ENCODE results near the gene DNAJA3.
A peak's percentile ranks its signal among the peaks of the same experiment; 100 is the strongest.

The DNAJA3 gene

DNA sequence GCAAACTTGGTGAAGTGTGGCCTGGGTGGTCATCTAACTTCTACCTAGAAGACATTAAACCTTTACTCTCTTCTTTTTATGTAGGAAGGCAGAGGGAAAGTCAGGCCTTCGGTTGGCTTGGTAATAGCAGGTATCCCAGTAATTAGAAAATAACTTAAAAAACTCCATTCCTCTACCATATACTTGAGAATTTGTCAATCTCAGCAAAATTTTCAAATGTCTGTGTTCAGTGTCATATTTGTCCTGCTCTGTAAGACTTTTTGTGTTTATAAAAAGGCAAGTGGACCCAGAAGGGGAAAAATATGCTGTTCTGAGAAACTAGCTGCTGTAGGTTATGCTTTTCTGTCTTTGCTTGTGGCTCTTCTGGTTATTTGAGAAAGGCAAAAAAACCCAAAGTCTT is 56.3 kb downstream of the DNAJA3 start:
- TF ChIP-seq PPARA (CRISPR knock-in tag; IDR thresholded peaks at IDR 0.05; ENCODE audit: borderline replicate concordance) (no peak), ARNTL (CRISPR knock-in tag; IDR thresholded peaks at IDR 0.05; ENCODE audit: borderline replicate concordance, low read depth) (no peak), GLIS3 (CRISPR knock-in tag; IDR thresholded peaks at IDR 0.05) (no peak), ZNF70 (CRISPR knock-in tag; IDR thresholded peaks at IDR 0.05) (no peak)
- TF ChIP-seq, protein P1, sequence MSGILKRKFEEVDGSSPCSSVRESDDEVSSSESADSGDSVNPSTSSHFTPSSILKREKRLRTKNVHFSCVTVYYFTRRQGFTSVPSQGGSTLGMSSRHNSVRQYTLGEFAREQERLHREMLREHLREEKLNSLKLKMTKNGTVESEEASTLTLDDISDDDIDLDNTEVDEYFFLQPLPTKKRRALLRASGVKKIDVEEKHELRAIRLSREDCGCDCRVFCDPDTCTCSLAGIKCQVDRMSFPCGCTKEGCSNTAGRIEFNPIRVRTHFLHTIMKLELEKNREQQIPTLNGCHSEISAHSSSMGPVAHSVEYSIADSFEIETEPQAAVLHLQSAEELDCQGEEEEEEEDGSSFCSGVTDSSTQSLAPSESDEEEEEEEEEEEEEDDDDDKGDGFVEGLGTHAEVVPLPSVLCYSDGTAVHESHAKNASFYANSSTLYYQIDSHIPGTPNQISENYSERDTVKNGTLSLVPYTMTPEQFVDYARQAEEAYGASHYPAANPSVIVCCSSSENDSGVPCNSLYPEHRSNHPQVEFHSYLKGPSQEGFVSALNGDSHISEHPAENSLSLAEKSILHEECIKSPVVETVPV (CRISPR knock-in tag; IDR thresholded peaks at IDR 0.05): no peak
- no peak for ATAC-seq

DNA sequence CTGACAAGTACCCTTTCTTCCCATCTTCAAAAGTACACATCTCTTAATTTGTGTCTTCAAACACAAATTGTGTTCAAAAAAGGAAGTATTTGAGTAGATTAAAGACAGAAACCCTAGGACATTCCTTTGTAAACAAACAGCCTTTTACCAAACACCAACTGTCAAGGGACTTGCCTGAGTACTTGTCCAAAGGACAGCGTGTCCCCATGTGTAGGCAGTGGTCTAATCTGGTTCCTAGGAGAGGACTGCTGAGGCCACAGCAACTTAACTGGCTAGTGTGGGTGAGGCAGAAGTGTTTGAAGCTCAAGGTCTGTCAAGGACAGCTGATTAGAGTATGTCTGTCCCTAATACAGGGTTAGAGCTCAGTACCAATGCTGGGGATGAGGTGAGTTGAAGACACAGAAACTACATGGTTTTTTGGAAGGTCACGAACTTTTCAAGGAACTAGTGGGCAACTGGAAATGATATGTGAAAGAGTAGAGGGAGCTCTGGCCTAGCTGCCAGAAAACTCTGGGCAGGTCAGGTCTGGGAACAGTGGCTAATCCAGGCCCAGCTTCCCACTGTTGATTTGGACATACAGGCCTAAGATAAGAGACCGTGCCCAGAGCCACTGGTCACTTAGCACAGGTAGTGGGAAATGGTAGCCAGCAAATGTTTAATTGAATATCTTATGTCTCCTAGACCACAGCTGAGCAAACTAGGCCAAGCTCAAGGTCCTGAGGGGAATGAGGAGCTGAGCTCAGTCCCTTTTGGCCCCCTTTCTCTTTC is 60.6 kb downstream of the DNAJA3 start:
- TF ChIP-seq CSDC2 (CRISPR knock-in tag; IDR thresholded peaks at IDR 0.05): no peak
- no peak for TF ChIP-seq TCF4 (CRISPR knock-in tag; IDR thresholded peaks at IDR 0.05; ENCODE audit: borderline replicate concordance)

DNA sequence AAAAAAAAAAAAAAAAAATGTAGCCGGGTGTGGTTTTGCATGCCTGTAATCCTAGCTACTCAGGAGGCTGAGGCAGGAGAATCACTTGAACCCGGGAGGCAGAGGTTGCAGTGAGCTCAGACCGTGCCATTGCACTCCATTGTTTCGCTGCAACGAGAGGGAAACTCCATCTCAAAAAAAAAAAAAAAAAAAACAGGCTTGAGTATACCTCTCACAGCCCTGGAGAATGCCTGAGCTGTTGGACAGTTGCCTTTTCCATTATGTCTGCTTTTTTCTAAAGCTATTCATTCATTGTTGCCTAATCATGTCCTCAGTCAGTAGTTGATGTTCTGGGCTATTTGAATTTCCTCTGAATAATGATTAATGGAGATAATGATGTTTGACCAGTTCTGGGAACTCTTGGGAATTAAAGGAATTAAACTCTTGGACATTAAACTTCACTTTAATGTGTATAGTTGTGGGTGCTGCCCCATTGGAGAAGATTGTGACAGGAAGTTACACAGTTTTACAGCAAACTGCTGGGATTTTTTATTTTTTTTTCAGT is 62.4 kb downstream of the DNAJA3 start:
- TF ChIP-seq ZNF70 (CRISPR knock-in tag; IDR thresholded peaks at IDR 0.05): no peak
- TF ChIP-seq ISL1 (CRISPR knock-in tag; IDR thresholded peaks at IDR 0.05): peak; percentile 37; the same call in 1 of the 2 replicates
- ATAC-seq: peak; percentile 69

More for the DNA sequence above, 60.6 kb downstream of the DNAJA3 start:
- ATAC-seq: no peak

DNA sequence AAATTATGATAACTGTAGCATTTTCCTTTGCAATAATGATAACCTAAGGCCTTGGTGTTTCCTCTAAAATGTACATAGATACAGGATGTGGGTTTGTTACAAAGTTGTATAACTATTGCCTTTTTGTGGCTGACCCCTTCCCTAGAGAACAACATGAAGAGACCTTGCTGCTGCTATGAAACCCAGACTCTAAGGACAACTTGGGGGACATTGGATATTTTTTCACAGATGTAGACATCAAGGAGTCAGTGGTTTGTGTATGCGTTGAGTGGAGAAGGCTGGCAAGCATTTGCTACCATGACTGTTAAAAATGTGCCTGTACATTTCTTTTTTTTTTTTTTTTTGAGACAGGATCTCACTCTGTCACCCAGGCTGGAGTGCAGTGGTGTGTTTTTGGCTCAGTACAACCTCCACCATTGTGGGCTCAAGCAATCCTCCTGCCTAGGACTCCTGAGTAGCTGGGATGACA is 62.9 kb downstream of the DNAJA3 start:
- peak; percentile 69 for ATAC-seq

DNA sequence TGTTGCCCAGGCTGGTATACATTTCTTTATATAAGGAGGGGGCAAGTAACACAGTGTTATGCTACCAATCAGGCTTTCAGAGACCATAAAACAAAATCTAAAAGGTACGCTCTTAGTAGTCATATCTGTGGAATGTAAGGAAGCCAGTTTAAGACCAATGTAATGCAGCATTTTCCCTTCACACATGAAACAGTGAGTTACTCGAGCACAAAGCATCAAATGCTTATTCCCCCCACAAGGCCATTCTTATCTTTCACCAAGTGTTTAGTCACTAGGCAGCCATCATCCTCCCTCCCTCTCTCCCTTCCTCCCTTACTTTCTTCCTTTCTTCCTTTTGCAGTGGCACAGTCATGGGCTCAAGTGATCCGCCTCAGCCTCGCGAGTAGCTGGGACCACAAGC is 63.4 kb downstream of the DNAJA3 start:
- TF ChIP-seq, protein P2, sequence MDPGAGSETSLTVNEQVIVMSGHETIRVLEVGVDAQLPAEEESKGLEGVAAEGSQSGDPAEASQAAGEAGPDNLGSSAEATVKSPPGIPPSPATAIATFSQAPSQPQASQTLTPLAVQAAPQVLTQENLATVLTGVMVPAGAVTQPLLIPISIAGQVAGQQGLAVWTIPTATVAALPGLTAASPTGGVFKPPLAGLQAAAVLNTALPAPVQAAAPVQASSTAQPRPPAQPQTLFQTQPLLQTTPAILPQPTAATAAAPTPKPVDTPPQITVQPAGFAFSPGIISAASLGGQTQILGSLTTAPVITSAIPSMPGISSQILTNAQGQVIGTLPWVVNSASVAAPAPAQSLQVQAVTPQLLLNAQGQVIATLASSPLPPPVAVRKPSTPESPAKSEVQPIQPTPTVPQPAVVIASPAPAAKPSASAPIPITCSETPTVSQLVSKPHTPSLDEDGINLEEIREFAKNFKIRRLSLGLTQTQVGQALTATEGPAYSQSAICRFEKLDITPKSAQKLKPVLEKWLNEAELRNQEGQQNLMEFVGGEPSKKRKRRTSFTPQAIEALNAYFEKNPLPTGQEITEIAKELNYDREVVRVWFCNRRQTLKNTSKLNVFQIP (CRISPR knock-in tag; IDR thresholded peaks at IDR 0.05; ENCODE audit: borderline replicate concordance, low read depth): no peak
- TF ChIP-seq ZNF8 (CRISPR knock-in tag; IDR thresholded peaks at IDR 0.05) (no peak), ISL1 (CRISPR knock-in tag; IDR thresholded peaks at IDR 0.05) (no peak), RARB (CRISPR knock-in tag; IDR thresholded peaks at IDR 0.05) (no peak), ESRRG (CRISPR knock-in tag; IDR thresholded peaks at IDR 0.05) (no peak), BACH2 (CRISPR knock-in tag; IDR thresholded peaks at IDR 0.05; ENCODE audit: borderline replicate concordance) (no peak), OSR1 (CRISPR knock-in tag; IDR thresholded peaks at IDR 0.05) (no peak), PPARA (CRISPR knock-in tag; IDR thresholded peaks at IDR 0.05; ENCODE audit: borderline replicate concordance) (no peak)
- TF ChIP-seq, protein P1 (CRISPR knock-in tag; IDR thresholded peaks at IDR 0.05): no peak
- TF ChIP-seq, protein P3, sequence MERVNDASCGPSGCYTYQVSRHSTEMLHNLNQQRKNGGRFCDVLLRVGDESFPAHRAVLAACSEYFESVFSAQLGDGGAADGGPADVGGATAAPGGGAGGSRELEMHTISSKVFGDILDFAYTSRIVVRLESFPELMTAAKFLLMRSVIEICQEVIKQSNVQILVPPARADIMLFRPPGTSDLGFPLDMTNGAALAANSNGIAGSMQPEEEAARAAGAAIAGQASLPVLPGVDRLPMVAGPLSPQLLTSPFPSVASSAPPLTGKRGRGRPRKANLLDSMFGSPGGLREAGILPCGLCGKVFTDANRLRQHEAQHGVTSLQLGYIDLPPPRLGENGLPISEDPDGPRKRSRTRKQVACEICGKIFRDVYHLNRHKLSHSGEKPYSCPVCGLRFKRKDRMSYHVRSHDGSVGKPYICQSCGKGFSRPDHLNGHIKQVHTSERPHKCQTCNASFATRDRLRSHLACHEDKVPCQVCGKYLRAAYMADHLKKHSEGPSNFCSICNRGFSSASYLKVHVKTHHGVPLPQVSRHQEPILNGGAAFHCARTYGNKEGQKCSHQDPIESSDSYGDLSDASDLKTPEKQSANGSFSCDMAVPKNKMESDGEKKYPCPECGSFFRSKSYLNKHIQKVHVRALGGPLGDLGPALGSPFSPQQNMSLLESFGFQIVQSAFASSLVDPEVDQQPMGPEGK (CRISPR knock-in tag; IDR thresholded peaks at IDR 0.05; ENCODE audit: borderline replicate concordance): no peak
- peak; percentile 86 for ATAC-seq

More for the DNA sequence above, 62.9 kb downstream of the DNAJA3 start:
- TF ChIP-seq GLIS3 (CRISPR knock-in tag; IDR thresholded peaks at IDR 0.05) (no peak), ZNF8 (CRISPR knock-in tag; IDR thresholded peaks at IDR 0.05) (no peak), PPARA (CRISPR knock-in tag; IDR thresholded peaks at IDR 0.05; ENCODE audit: borderline replicate concordance) (no peak), ESRRG (CRISPR knock-in tag; IDR thresholded peaks at IDR 0.05) (no peak), OSR1 (CRISPR knock-in tag; IDR thresholded peaks at IDR 0.05) (no peak)

DNA sequence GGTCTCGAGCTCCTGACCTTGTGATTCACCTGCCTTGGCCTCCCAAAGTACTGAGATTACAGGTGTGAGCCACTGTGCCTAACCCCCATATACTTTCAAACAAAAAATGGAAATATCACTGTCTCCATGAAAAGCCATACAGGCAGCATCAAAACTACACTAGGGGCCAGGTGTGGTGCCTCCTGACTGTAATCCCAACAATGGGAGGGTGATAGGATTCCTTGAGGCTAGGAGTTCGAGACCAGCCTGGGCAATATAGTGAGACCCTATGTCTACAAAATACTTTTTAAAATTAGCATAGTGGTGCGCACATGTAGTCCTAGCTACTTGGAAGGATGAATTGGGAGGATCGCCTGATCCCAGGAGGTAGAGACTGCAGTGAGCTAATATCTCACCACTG is 66.2 kb downstream of the DNAJA3 start:
- no peak for ATAC-seq
- TF ChIP-seq, protein P3 (CRISPR knock-in tag; IDR thresholded peaks at IDR 0.05; ENCODE audit: borderline replicate concordance): no peak
- TF ChIP-seq ARNTL (CRISPR knock-in tag; IDR thresholded peaks at IDR 0.05; ENCODE audit: borderline replicate concordance, low read depth): no peak
- no peak for TF ChIP-seq SNAI2 (CRISPR knock-in tag; IDR thresholded peaks at IDR 0.05)
- no peak for TF ChIP-seq TOX (CRISPR knock-in tag; IDR thresholded peaks at IDR 0.05; ENCODE audit: borderline replicate concordance)
- no peak for TF ChIP-seq ZC3H10 (CRISPR knock-in tag; IDR thresholded peaks at IDR 0.05)
- TF ChIP-seq RARB (CRISPR knock-in tag; IDR thresholded peaks at IDR 0.05): no peak
- TF ChIP-seq GLIS3 (CRISPR knock-in tag; IDR thresholded peaks at IDR 0.05): no peak
- TF ChIP-seq ZNF8 (CRISPR knock-in tag; IDR thresholded peaks at IDR 0.05): no peak
- no peak for TF ChIP-seq ZNF70 (CRISPR knock-in tag; IDR thresholded peaks at IDR 0.05)
- TF ChIP-seq PPARA (CRISPR knock-in tag; IDR thresholded peaks at IDR 0.05; ENCODE audit: borderline replicate concordance): no peak
- no peak for TF ChIP-seq ZNF565 (CRISPR knock-in tag; conservative IDR thresholded peaks at IDR 0.05; ENCODE audit: low read depth)
